ENCODE results near the gene GCDH. TPM values are rescaled to one million over a fixed set of nuclear protein-coding genes. Genes with fewer than 3 reads are reported as not detected.

Gene GCDH
- total and polyA plus RNA-seq, 2 of the 8 experiments (the other 6 are each of a cell fraction or from before 2014, with no cell fraction given) = 67.3 to 89.4 TPM

- Histone ChIP-seq H4K8ac (ENCODE audit: extremely low read depth, insufficient read depth, low read length) (no peak overlapping the region), H3K27me3 (replicated peaks in 1 of 4; ENCODE audit: control insufficient read depth in 3 of 4, extremely low read depth in 1 of 4, insufficient read depth in 3 of 4, low read length in 3 of 4) (no peaks in the 10 kb centered on the region), H3K9ac (replicated peaks in 1 of 4; ENCODE audit: extremely low read depth in 1 of 4, low read depth in 3 of 4, low read length in 3 of 4) (no peak overlapping the region), H3K4me2 (ENCODE audit: insufficient read depth in 1 of 2, low read depth in 2 of 2, low read length in 2 of 2) (no peak overlapping the region), H3K14ac (ENCODE audit: insufficient read length) (no peak overlapping the region), H3K18ac (ENCODE audit: extremely low read depth, low read length) (no peak overlapping the region), H3K4ac (replicated peaks; ENCODE audit: insufficient read length, low read depth, low read length) (no peak overlapping the region), H3K79me2 (ENCODE audit: control insufficient read depth in 1 of 2, insufficient read depth in 2 of 2, low read length in 2 of 2) (no peaks in the 10 kb centered on the region), H3K9me3 (ENCODE audit: insufficient read depth in 2 of 2, low read depth in 1 of 2, low read length in 1 of 2) (no peaks in the 10 kb centered on the region), H3K79me1 (ENCODE audit: low read depth, low read length) (no peaks in the 10 kb centered on the region), H2AFZ (ENCODE audit: low read length) (no peak overlapping the region), H3K4me3 (ENCODE audit: extremely low read depth in 1 of 4, insufficient read depth in 2 of 4, low read depth in 3 of 4, low read length in 4 of 4) (no peak overlapping the region), H4K5ac (ENCODE audit: insufficient read length, low read depth, low read length) (no peak overlapping the region), H3K4me1 (replicated peaks in 1 of 4; ENCODE audit: control insufficient read depth in 3 of 4, insufficient read depth in 4 of 4, low read length in 3 of 4) (peaks cover 3 to 17% (median 14%) of the 10 kb centered on the region in 4 experiments), H2BK20ac (ENCODE audit: low read length) (no peak overlapping the region), H4K91ac (replicated peaks; ENCODE audit: insufficient read length, low read length) (no peak overlapping the region), H4K20me1 (replicated peaks in 1 of 2; ENCODE audit: control insufficient read depth in 1 of 2, insufficient read depth in 2 of 2, low read length in 2 of 2) (peaks cover 0 to 1% of the 10 kb centered on the region in 2 experiments), H3K27ac (ENCODE audit: low read depth, low read length) (no peak overlapping the region), H2BK15ac (ENCODE audit: low read length) (no peak overlapping the region), H2BK5ac (ENCODE audit: low read depth, low read length) (no peak overlapping the region), H2AK5ac (ENCODE audit: low read depth, low read length) (no peak overlapping the region), H2BK12ac (ENCODE audit: low read depth, low read length) (no peak overlapping the region), H2BK120ac (replicated peaks; ENCODE audit: low read depth, low read length) (no peak overlapping the region), H3K56ac (replicated peaks; ENCODE audit: insufficient read length, low read depth, low read length) (no peak overlapping the region), H3K23ac (ENCODE audit: insufficient read length) (no peak overlapping the region), H3K23me2 (ENCODE audit: low read depth, low read length) (peaks cover 8% of the 10 kb centered on the region; the same call in 1 of the 2 replicates), H3K36me3 (ENCODE audit: control insufficient read depth in 2 of 4, insufficient read depth in 4 of 4, low read length in 3 of 4) (peaks cover 0 to 3% (median 0%) of the 10 kb centered on the region in 4 experiments; a peak in 1 of 8 replicates)
- WGBS, 2 experiments (ENCODE audit: extremely low coverage in 1 of 2, insufficient coverage in 1 of 2, insufficient read length in 1 of 2, insufficient replicate concordance in 2 of 2, low coverage in 1 of 2, low lambda C conversion rate in 2 of 2, missing lambda C conversion rate in 1 of 2) = 89% methylated on average over 4 of the region's 4 CpGs; no CpG with 5 or more reads in 1 of the 2 experiments
- DNase-seq (ENCODE audit: low read depth in 1 of 2, low spot score in 2 of 2) (no peak), FAIRE-seq (no peak)
- CTCF ChIA-PET (ENCODE audit: partially characterized antibody) = interaction anchor here (0.6 to 7.9 kb wide), 12 partner anchors 9 to 175 kb away, joined by 3 to 48 read pairs (median 4); no protein-coding TSS in a partner anchor
- no peak for TF ChIP-seq YY1 (IDR thresholded peaks at IDR 0.05; ENCODE audit: low read depth, low read length)
- TF ChIP-seq KDM4A (IDR thresholded peaks at IDR 0.05; ENCODE audit: low read depth, low read length, severe bottlenecking) = no peak
- no peak for TF ChIP-seq TCF12 (IDR thresholded peaks at IDR 0.05; ENCODE audit: low read depth, low read length)
- no peak for TF ChIP-seq CBX5 (IDR thresholded peaks at IDR 0.05; ENCODE audit: low read depth, low read length)
- no peak for TF ChIP-seq PHF8 (conservative IDR thresholded peaks at IDR 0.05; ENCODE audit: low read depth, low read length)
- no peak for TF ChIP-seq EP300 (IDR thresholded peaks at IDR 0.05; ENCODE audit: borderline replicate concordance in 1 of 2, low read depth in 2 of 2, low read length in 2 of 2)
- POLR2A ChIA-PET (ENCODE audit: partially characterized antibody) = interaction anchor here (0.7 to 4.5 kb wide), 7 partner anchors 10 to 97 kb away, joined by 3 to 34 read pairs (median 6); partner anchors contain the start of gene DNASE2
Measured at GRCh38 chr19:12864143-12864542, 26.8 kb upstream of the GCDH start.
